ENCODE results near the gene SLC22A17. TPM values are rescaled to one million over a fixed set of nuclear protein-coding genes. Genes with fewer than 3 reads are reported as not detected.
"Not testable (repeated sequence)": the region's sequence is repeated elsewhere in the genome, so short reads cannot be mapped to it uniquely, and the experiment has no call there.

The SLC22A17 gene
- total and polyA plus RNA-seq, 2 of the 8 experiments (the other 6 are each of a cell fraction or from before 2014, with no cell fraction given): 43.0 to 49.0 TPM

- no peak for TF ChIP-seq SIN3A (conservative IDR thresholded peaks at IDR 0.05 in 1 of 2, IDR thresholded peaks at IDR 0.05 in 1 of 2; ENCODE audit: low read depth in 1 of 2, low read length in 2 of 2)
Measured at GRCh38 chr14:23386999-23387398, 34.3 kb upstream of the SLC22A17 start (continued).

GRCh38 chr14:23386266-23386657 is 33.6 kb upstream of the SLC22A17 start:
- H3K4me2 ChIP-seq (ENCODE audit: insufficient read depth in 1 of 2, low read depth in 2 of 2, low read length in 2 of 2); H3K79me2 ChIP-seq (ENCODE audit: control insufficient read depth in 1 of 2, insufficient read depth in 2 of 2, low read length in 2 of 2); H3K23ac ChIP-seq (ENCODE audit: insufficient read length); H3K27ac ChIP-seq (ENCODE audit: low read depth, low read length); H3K4me3 ChIP-seq (ENCODE audit: extremely low read depth in 1 of 4, insufficient read depth in 2 of 4, low read depth in 3 of 4, low read length in 4 of 4); H3K79me1 ChIP-seq (ENCODE audit: low read depth, low read length); H4K91ac ChIP-seq (replicated peaks; ENCODE audit: insufficient read length, low read length); H3K4ac ChIP-seq (replicated peaks; ENCODE audit: insufficient read length, low read depth, low read length); FAIRE-seq; H3K9me3 ChIP-seq (ENCODE audit: insufficient read depth in 2 of 2, low read depth in 1 of 2, low read length in 1 of 2); H3K4me1 ChIP-seq (replicated peaks in 1 of 4; ENCODE audit: control insufficient read depth in 3 of 4, insufficient read depth in 4 of 4, low read length in 3 of 4); H2BK5ac ChIP-seq (ENCODE audit: low read depth, low read length); H2AFZ ChIP-seq (ENCODE audit: low read length); H3K9ac ChIP-seq (replicated peaks in 1 of 4; ENCODE audit: extremely low read depth in 1 of 4, low read depth in 3 of 4, low read length in 3 of 4); H4K20me1 ChIP-seq (replicated peaks in 1 of 2; ENCODE audit: control insufficient read depth in 1 of 2, insufficient read depth in 2 of 2, low read length in 2 of 2); H3K14ac ChIP-seq (ENCODE audit: insufficient read length); H3K23me2 ChIP-seq (ENCODE audit: low read depth, low read length); DNase-seq (ENCODE audit: low read depth in 1 of 2, low spot score in 2 of 2); H3K36me3 ChIP-seq (ENCODE audit: control insufficient read depth in 2 of 4, insufficient read depth in 4 of 4, low read length in 3 of 4); H3K27me3 ChIP-seq (replicated peaks in 1 of 4; ENCODE audit: control insufficient read depth in 3 of 4, extremely low read depth in 1 of 4, insufficient read depth in 3 of 4, low read length in 3 of 4); H2AK5ac ChIP-seq (ENCODE audit: low read depth, low read length); H2BK20ac ChIP-seq (ENCODE audit: low read length); H3K18ac ChIP-seq (ENCODE audit: extremely low read depth, low read length); H2BK15ac ChIP-seq (ENCODE audit: low read length); H3K56ac ChIP-seq (replicated peaks; ENCODE audit: insufficient read length, low read depth, low read length); H4K8ac ChIP-seq (ENCODE audit: extremely low read depth, insufficient read depth, low read length); H2BK12ac ChIP-seq (ENCODE audit: low read depth, low read length); H2BK120ac ChIP-seq (replicated peaks; ENCODE audit: low read depth, low read length); H4K5ac ChIP-seq (ENCODE audit: insufficient read length, low read depth, low read length): not testable (repeated sequence)
- WGBS, 2 experiments (ENCODE audit: extremely low coverage in 1 of 2, insufficient coverage in 1 of 2, insufficient read length in 1 of 2, insufficient replicate concordance in 2 of 2, low coverage in 1 of 2, low lambda C conversion rate in 2 of 2, missing lambda C conversion rate in 1 of 2): 91% methylated on average over 13 of the region's 17 CpGs; no CpG with 5 or more reads in 1 of the 2 experiments
- CTCF ChIA-PET (ENCODE audit: partially characterized antibody): interaction anchor here (0.9 to 15.0 kb wide), 6 partner anchors 12 to 122 kb away, joined by 3 to 333 read pairs (median 4); partner anchors contain the start of genes EFS and SLC22A17
- POLR2A ChIA-PET (ENCODE audit: partially characterized antibody): interaction anchor here (1.5 kb wide), 1 partner anchor 11 kb away, joined by 3 read pairs; no protein-coding TSS in a partner anchor

Data from H1 (cell line).